ENCODE data around the gene IL4R.

DNA sequence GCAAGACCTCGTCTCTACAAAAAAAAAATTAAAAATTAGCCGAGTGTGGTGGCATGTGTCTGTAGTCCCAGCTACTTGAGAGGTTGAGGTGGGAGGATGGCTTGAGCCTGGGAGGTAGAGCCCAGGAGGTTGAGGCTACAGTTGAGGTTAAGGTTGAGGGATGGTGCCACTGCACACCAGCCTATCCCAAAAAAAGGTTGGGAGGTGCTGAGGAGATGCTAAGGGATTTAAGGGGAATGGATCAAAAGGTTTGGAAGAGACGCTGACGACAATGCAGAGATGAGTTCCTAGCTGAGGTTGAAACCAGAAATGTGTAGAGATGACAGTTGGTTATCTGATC lies 40.5 kb upstream of the IL4R start:
- TF ChIP-seq, protein P1, sequence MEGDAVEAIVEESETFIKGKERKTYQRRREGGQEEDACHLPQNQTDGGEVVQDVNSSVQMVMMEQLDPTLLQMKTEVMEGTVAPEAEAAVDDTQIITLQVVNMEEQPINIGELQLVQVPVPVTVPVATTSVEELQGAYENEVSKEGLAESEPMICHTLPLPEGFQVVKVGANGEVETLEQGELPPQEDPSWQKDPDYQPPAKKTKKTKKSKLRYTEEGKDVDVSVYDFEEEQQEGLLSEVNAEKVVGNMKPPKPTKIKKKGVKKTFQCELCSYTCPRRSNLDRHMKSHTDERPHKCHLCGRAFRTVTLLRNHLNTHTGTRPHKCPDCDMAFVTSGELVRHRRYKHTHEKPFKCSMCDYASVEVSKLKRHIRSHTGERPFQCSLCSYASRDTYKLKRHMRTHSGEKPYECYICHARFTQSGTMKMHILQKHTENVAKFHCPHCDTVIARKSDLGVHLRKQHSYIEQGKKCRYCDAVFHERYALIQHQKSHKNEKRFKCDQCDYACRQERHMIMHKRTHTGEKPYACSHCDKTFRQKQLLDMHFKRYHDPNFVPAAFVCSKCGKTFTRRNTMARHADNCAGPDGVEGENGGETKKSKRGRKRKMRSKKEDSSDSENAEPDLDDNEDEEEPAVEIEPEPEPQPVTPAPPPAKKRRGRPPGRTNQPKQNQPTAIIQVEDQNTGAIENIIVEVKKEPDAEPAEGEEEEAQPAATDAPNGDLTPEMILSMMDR (conservative IDR thresholded peaks at IDR 0.05; ENCODE audit: low read length) = no peak
- no peak for TF ChIP-seq EZH2phosphoT487 (IDR thresholded peaks at IDR 0.05; ENCODE audit: borderline replicate concordance)

All from Loucy (cell line).